Ectodermal cell (in vitro differentiated cells): ENCODE results near the gene PRRG1. TPM values are rescaled to one million over a fixed set of nuclear protein-coding genes. Genes with fewer than 3 reads are reported as not detected.
"Not testable (repeated sequence)": the region's sequence is repeated elsewhere in the genome, so short reads cannot be mapped to it uniquely, and the experiment has no call there.

Experiments used
- H3K27ac ChIP-seq: 2 replicates; pipeline ENCODE4 v1.7.0; 2013; ENCODE audit warnings: mild to moderate bottlenecking, low read depth, low read length; ENCODE audit not compliant: insufficient read depth, poor library complexity, severe bottlenecking
- H3K27me3 ChIP-seq: 2 replicates; pipeline ENCODE4 v1.7.0; 2013; ENCODE audit warnings: mild to moderate bottlenecking, low read length; ENCODE audit not compliant: insufficient read depth, control insufficient read depth, poor library complexity, severe bottlenecking
- H3K36me3 ChIP-seq: one replicate; pipeline ENCODE4 v1.7.0; 2013; ENCODE audit warnings: low read length; ENCODE audit not compliant: control insufficient read depth, insufficient read depth
- H3K4me1 ChIP-seq: one replicate; pipeline ENCODE4 v1.7.0; 2013; ENCODE audit warnings: low read length; ENCODE audit not compliant: control insufficient read depth, insufficient read depth
- H3K4me3 ChIP-seq: 2 replicates; pipeline ENCODE4 v1.7.0; 2013; ENCODE audit warnings: low read depth, low read length, control low read depth; ENCODE audit not compliant: insufficient read depth
- H3K9me3 ChIP-seq: 2 replicates; pipeline ENCODE4 v1.7.0; 2013; ENCODE audit warnings: mild to moderate bottlenecking, low read length, moderate library complexity; ENCODE audit not compliant: control insufficient read depth
- WGBS, 2 experiments: methylation state at CpG; one replicate each; pipeline ENCODE4 v1.1.7; 2013; ENCODE audit warnings: missing lambda C conversion rate in 2 of 2; 5-methylcytosine and 5-hydroxymethylcytosine counted together
- polyA plus RNA-seq, 4 experiments: library from polyadenylated mRNA; stranded (reverse); fragments of 50-300 nt; gene quantifications; one replicate each; pipeline ENCODE4 v1.2.3, GENCODE V29; 2013

Gene PRRG1
- polyA plus RNA-seq (2013, experiment 1 of 4), result 5.5 TPM
- 4.6 TPM for polyA plus RNA-seq (2013, experiment 2 of 4)
- polyA plus RNA-seq (2013, experiment 3 of 4), result 4.3 TPM
- polyA plus RNA-seq (2013, experiment 4 of 4), result 4.1 TPM

GRCh38 chrX:37349221-37350033, at the start of gene PRRG1:
Gene PRRG1, plus strand, starts transcription at chrX:37349364. Its CDS starts 56,886 bp downstream, at chrX:37406250.
- no peaks in the 10 kb centered on the region for H3K36me3 ChIP-seq
- peak within 1 kb of the TSS; percentile 60 for H3K27ac ChIP-seq
- peak within 1 kb of the TSS; percentile 58 for H3K4me3 ChIP-seq
- 0 to 1% methylated on average over 55 to 59 of the region's 61 CpGs for WGBS, 2 experiments
- no peaks in the 10 kb centered on the region for H3K27me3 ChIP-seq
- H3K9me3 ChIP-seq, result no peaks in the 10 kb centered on the region
- no peaks in the 10 kb centered on the region for H3K4me1 ChIP-seq

- Histone ChIP-seq H3K27ac (no peak overlapping the region), H3K36me3 (no peaks in the 10 kb centered on the region), H3K4me1 (no peaks in the 10 kb centered on the region), H3K9me3 (no peaks in the 10 kb centered on the region), H3K4me3 (no peak overlapping the region), H3K27me3 (no peaks in the 10 kb centered on the region)
- WGBS, 2 experiments, result 64 to 78% methylated on average over 1 of the region's 1 CpG
Observed at GRCh38 chrX:37302569-37302968, 46.6 kb upstream of the PRRG1 start.

GRCh38 chrX:37305238-37305637, 43.9 kb upstream of the PRRG1 start:
- H3K4me1 ChIP-seq, H3K4me3 ChIP-seq, H3K9me3 ChIP-seq, H3K27me3 ChIP-seq, H3K36me3 ChIP-seq, H3K27ac ChIP-seq: not testable (repeated sequence)
- whole genome bisulfite sequencing, 2 experiments, result no CpG with 5 or more reads among the region's 2 CpGs

- H3K9me3 ChIP-seq, result no peaks in the 10 kb centered on the region
- H3K27ac ChIP-seq, result no peak overlapping the region
- no peaks in the 10 kb centered on the region for H3K4me1 ChIP-seq
- H3K4me3 ChIP-seq, result no peak overlapping the region
- no peaks in the 10 kb centered on the region for H3K36me3 ChIP-seq
- no peaks in the 10 kb centered on the region for H3K27me3 ChIP-seq
Observed at GRCh38 chrX:37314531-37314930, 34.6 kb upstream of the PRRG1 start.

- Histone ChIP-seq H3K27ac (no peak overlapping the region), H3K4me1 (no peaks in the 10 kb centered on the region)
Observed at GRCh38 chrX:37315511-37316248, 33.5 kb upstream of the PRRG1 start.

GRCh38 chrX:37320541-37321203, 28.5 kb upstream of the PRRG1 start:
- 85 to 93% methylated on average over 5 of the region's 5 CpGs for WGBS, 2 experiments
- H3K4me3 ChIP-seq, result no peak overlapping the region

More at GRCh38 chrX:37315511-37316248, 33.5 kb upstream of the PRRG1 start:
- no peaks in the 10 kb centered on the region for H3K36me3 ChIP-seq
- H3K9me3 ChIP-seq, result no peaks in the 10 kb centered on the region
- H3K4me3 ChIP-seq, result no peak overlapping the region
- no peaks in the 10 kb centered on the region for H3K27me3 ChIP-seq
- 94 to 100% methylated on average over 1 to 2 of the region's 4 CpGs for WGBS, 2 experiments

GRCh38 chrX:37330642-37331041, 18.5 kb upstream of the PRRG1 start:
- no peaks in the 10 kb centered on the region for H3K36me3 ChIP-seq
- H3K9me3 ChIP-seq, result no peaks in the 10 kb centered on the region
- WGBS, 2 experiments, result 92 to 100% methylated on average over 1 of the region's 1 CpG
- no peak overlapping the region for H3K27ac ChIP-seq
- H3K4me1 ChIP-seq, result no peaks in the 10 kb centered on the region
- H3K4me3 ChIP-seq, result no peak overlapping the region
- no peaks in the 10 kb centered on the region for H3K27me3 ChIP-seq

More at GRCh38 chrX:37320541-37321203, 28.5 kb upstream of the PRRG1 start:
- no peaks in the 10 kb centered on the region for H3K9me3 ChIP-seq
- no peaks in the 10 kb centered on the region for H3K27me3 ChIP-seq
- no peaks in the 10 kb centered on the region for H3K4me1 ChIP-seq
- H3K27ac ChIP-seq, result no peak overlapping the region
- no peaks in the 10 kb centered on the region for H3K36me3 ChIP-seq

- 98 to 100% methylated on average over 1 to 4 of the region's 4 CpGs for WGBS, 2 experiments
- H3K9me3 ChIP-seq, result no peaks in the 10 kb centered on the region
- no peaks in the 10 kb centered on the region for H3K4me1 ChIP-seq
- no peaks in the 10 kb centered on the region for H3K27me3 ChIP-seq
- no peaks in the 10 kb centered on the region for H3K36me3 ChIP-seq
- no peak overlapping the region for H3K4me3 ChIP-seq
- H3K27ac ChIP-seq, result no peak overlapping the region
Observed at GRCh38 chrX:37331546-37331945, 17.6 kb upstream of the PRRG1 start.

GRCh38 chrX:37332055-37332454, 17.1 kb upstream of the PRRG1 start:
- Histone ChIP-seq H3K4me3 (no peak overlapping the region), H3K27ac (no peak overlapping the region), H3K9me3 (no peaks in the 10 kb centered on the region), H3K27me3 (no peaks in the 10 kb centered on the region), H3K4me1 (no peaks in the 10 kb centered on the region), H3K36me3 (no peaks in the 10 kb centered on the region)
- WGBS, 2 experiments, result 100% methylated on average over 1 of the region's 2 CpGs; no CpG with 5 or more reads in 1 of the 2 experiments
